ENCODE measurements around the gene TSPY3.
"Not testable (repeated sequence)": the region's sequence is repeated elsewhere in the genome, so short reads cannot be mapped to it uniquely, and the experiment has no call there.

The TSPY3 gene

DNA sequence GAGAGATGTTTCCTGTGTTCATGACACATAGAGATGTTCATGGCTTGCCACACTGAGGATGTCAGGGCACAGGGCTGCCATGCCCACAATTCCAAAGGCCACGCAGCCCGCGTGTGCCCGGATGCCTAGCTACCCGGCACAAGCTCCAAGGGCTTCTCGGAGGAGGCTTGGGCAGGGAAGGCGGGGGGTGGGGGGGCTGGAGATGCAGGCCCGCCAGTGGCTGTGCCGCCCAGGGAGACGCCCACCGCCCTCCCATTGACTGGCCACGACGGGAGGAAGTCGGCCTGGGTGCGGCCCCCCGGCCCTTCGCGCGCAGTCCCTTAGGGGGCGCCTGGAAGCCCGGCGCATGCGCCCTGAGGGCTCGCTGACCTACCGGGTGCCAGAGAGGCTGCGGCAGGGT is at the start of gene TSPY3:
Gene TSPY3, plus strand, starts transcription at position 301 of the 400 bp plus-strand sequence. Its CDS starts 46 bp downstream, at position 347.
- DNase-seq (ENCODE audit: low read depth in 2 of 2), result not testable (repeated sequence)

- DNase-seq (ENCODE audit: low read depth in 2 of 2), result not testable (repeated sequence)
Measured at GRCh38 chrY:9357497-9357896, 40.7 kb upstream of the TSPY3 start, which contains the start of gene TSPY8. TSS of gene TSPY8 (plus strand) at chrY:9357797. CDS start at chrY:9357843, 46 bp downstream.

DNA sequence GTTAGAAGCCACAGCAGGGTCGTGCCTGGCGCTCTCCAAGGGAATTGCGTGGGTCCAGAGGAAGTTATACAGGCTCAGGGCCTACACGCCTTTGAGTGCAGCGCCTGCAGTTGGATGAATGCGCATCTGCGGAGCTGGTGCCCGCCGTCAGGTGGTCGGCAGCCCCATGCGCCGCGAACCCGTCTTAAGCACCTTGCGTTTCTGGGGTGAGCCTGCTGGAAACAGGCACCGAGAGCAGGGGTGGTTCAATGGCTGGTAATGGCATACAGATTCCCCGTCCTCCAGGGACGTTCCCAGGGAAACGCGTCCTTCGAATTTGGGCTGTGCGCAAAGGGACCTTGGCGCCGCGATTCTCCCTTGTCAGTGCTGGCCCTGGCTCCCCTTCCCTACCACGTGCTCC is 1.7 kb upstream of the TSPY3 start:
- not testable (repeated sequence) for DNase-seq (ENCODE audit: low read depth in 2 of 2)
